DND-41 (cell line): ENCODE results near the gene THOP1.

Source experiments
- EZH2 ChIP-seq: IDR thresholded peaks from 3 replicates; pipeline ENCODE4 v1.6.1; 2012; ENCODE audit warnings: borderline replicate concordance, low read depth, mild to moderate bottlenecking, moderate library complexity, low read length, inconsistent platforms; ENCODE audit not compliant: severe bottlenecking
- TF ChIP-seq, protein P1 (sequence below): IDR thresholded peaks from 2 replicates; pipeline ENCODE4 v1.5.1; 2012; ENCODE audit warnings: borderline replicate concordance, low read length, moderate library complexity, mild to moderate bottlenecking; ENCODE audit not compliant: poor library complexity, severe bottlenecking; ENCODE audit errors: extremely low read depth

DNA sequence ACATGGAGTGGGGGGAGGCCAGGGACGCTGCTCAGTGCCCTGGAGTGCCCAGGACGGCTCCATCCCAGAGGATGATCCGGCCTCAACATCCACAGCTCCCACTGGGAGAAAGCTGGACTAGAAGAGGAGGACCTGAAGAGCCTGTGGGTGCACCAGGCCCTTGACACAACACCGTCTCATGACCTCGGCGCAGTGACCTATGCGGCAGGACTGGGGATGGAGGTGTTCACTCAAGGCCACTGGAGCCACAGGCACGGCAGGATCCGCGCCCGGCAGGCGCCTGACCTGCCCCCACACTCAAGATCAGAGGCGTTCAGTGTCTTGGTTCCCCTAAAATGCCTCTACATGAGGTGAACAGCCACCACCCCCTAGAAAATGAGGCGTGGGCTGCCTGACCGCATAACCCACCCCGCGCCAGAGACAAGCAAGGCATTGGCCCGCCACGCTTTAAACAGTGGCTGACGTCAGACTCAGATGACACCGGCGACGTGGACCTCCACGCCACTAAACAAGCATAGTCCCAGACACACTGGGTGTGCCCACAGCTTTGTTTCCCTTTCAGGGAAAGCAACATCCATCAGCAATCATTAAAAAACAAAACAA is 10.2 kb upstream of the THOP1 start:
- TF ChIP-seq, protein P1, sequence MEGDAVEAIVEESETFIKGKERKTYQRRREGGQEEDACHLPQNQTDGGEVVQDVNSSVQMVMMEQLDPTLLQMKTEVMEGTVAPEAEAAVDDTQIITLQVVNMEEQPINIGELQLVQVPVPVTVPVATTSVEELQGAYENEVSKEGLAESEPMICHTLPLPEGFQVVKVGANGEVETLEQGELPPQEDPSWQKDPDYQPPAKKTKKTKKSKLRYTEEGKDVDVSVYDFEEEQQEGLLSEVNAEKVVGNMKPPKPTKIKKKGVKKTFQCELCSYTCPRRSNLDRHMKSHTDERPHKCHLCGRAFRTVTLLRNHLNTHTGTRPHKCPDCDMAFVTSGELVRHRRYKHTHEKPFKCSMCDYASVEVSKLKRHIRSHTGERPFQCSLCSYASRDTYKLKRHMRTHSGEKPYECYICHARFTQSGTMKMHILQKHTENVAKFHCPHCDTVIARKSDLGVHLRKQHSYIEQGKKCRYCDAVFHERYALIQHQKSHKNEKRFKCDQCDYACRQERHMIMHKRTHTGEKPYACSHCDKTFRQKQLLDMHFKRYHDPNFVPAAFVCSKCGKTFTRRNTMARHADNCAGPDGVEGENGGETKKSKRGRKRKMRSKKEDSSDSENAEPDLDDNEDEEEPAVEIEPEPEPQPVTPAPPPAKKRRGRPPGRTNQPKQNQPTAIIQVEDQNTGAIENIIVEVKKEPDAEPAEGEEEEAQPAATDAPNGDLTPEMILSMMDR: no peak
- no peak for TF ChIP-seq EZH2
